Suppressor macrophage treated with lipopolysaccharide for 4 hours (primary cell): ENCODE results near the gene FOXN4.

ENCODE experiments used
- DNase-seq: peaks from one replicate; pipeline ENCODE4 v3.0.0-alpha.2; 2020

Gene FOXN4

DNA sequence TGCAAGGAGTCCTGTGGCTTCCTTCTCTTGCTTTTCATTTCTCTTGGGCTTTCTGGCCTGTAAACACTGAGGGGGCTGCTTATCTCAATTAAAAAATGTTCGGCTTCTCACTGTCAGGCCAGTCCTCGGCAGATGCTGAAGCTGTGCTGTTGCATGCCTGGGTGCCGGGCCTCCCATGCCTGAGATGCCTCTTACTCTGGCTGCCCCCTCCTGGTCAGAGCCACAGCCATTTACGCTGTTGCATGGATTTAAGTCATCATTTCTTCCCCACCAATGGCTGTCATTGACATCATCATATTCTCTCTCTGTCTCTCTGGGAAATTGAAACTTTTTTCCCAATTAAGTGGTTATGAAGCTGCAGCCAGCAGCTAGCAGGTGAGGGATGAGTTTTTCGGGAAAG, 53.7 kb downstream of the FOXN4 start:
- DNase-seq: no peak

- no peak for DNase-seq
Observed at GRCh38 chr12:109253913-109254544, 55.1 kb downstream of the FOXN4 start.

GRCh38 chr12:109252799-109253198, 56.3 kb downstream of the FOXN4 start:
- DNase-seq: no peak

DNA sequence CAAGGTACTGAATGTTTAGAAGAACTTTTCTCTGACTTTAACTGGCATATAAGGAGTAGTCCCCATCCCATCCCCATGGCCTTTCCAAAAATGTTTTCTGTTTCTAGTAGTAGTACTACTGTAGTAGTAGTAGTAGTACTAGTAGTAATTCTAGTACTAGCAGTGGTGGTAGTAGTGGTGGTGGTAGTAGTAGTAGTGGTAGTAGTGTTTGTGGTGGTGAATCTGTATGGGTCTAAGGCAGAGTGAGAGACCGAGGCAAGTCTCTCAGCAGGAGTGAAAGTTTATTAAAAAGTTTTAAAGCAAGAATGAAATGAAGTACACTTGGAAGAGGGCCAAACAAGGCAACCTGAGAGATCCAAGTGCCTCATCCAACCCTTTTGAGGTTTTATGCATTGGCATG, 58.6 kb downstream of the FOXN4 start:
- DNase-seq: no peak

GRCh38 chr12:109247831-109248654, 61.0 kb downstream of the FOXN4 start:
- DNase-seq: no peak

DNA sequence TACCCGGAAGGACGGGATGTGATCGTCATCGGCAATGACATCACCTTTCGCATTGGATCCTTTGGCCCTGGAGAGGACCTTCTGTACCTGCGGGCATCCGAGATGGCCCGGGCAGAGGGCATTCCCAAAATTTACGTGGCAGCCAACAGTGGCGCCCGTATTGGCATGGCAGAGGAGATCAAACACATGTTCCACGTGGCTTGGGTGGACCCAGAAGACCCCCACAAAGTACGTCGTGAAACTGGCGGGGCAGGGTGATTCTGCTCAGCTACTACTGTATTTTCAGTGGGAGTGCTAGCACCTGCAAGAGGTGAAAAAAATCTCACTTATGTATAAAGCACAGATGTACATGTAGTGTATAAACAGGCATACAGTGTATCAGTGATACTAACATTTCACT, 62.9 kb downstream of the FOXN4 start:
- no peak for DNase-seq

DNA sequence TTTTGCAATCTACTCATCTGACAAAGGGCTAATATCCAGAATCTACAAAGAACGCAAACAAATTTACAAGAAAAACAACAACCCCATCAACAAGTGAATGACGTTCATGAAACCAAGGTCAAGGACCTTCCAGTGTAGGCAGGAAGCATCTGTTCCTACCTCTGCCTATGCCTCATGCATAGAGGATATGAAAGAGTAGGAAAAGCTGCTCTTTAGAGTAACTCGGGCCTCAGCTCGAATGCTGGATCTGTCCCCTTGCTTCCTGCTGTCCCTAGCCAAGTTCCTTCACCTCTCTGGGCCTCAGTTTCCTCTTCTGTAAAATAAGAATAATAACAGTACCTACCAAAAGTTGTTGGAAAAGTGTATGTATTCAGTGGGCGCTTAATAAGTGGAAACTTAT, 65.0 kb downstream of the FOXN4 start:
- DNase-seq: no peak

- DNase-seq: no peak
Observed at GRCh38 chr12:109241936-109242335, 67.1 kb downstream of the FOXN4 start.

GRCh38 chr12:109240365-109240764, 68.7 kb downstream of the FOXN4 start:
- no peak for DNase-seq

- DNase-seq: no peak
Observed at GRCh38 chr12:109239691-109240090, 69.4 kb downstream of the FOXN4 start.

GRCh38 chr12:109239179-109239578, 69.9 kb downstream of the FOXN4 start:
- no peak for DNase-seq

- no peak for DNase-seq
Observed at GRCh38 chr12:109236257-109236656, 72.8 kb downstream of the FOXN4 start.

DNA sequence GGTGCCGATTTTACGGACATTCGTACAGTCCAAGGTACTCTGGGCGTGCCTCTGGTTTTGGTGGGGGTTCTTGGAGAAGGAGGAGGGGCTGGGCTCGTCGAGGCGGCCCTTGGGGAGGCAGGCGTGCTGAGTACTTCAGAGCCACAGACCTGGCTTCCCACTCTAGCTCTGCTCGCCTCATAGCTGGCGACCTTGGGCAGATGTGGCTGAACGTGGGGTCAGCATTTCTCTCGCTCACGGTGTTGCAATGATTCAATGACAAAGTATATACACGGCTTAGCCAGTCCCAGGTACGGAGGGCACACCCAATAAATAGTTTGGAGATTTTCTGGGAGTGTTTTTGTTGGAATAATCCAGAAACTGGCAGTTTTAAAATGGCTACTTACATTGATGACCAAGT, 75.1 kb downstream of the FOXN4 start:
- DNase-seq: no peak

- DNase-seq: no peak
Observed at GRCh38 chr12:109232731-109233130, 76.4 kb downstream of the FOXN4 start.

DNA sequence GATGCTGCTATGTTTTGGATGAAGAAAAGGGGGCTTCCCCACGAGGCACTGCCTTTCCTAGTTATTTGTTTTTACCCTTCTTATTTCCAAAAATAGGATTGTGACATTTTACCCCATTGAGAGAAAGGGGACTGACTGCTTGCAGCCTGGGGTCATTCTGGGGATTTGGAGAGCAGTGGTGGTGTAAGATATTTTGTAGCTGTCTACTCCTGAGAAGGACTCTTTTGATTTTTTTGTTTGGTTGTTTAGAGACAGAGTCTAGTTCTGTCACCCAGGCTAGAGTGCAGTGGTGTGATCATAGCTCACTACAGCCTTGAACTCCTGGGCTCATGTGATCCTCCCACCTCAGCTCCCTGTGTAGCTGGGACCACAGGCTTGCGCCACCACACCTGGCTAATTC, 78.9 kb downstream of the FOXN4 start:
- no peak for DNase-seq

- DNase-seq: no peak
Observed at GRCh38 chr12:109228664-109229063, 80.4 kb downstream of the FOXN4 start.
